GM21529 (cell line): ENCODE data around the gene MCM3AP.
"Not testable (repeated sequence)": the region's sequence is repeated elsewhere in the genome, so short reads cannot be mapped to it uniquely, and the experiment has no call there.

ENCODE experiments used
- ATAC-seq: cut with Tn5 transposase; IDR thresholded peaks from one replicate; pipeline ENCODE4 v1.9.1; 2021; ENCODE audit not compliant: unreplicated experiment

The MCM3AP gene

GRCh38 chr21:46207006-46207919 is 78.1 kb downstream of the MCM3AP start:
- no peak for ATAC-seq

- no peak for ATAC-seq
Measured at GRCh38 chr21:46206163-46207005, 79.0 kb downstream of the MCM3AP start.

- no peak for ATAC-seq
Measured at GRCh38 chr21:46205766-46206162, 79.6 kb downstream of the MCM3AP start.

GRCh38 chr21:46205166-46205565 is 80.2 kb downstream of the MCM3AP start:
- ATAC-seq: no peak

- ATAC-seq: no peak
Measured at GRCh38 chr21:46203203-46203600, 82.2 kb downstream of the MCM3AP start.

- no peak for ATAC-seq
Measured at GRCh38 chr21:46202592-46203202, 82.7 kb downstream of the MCM3AP start.

- ATAC-seq: not testable (repeated sequence)
Measured at GRCh38 chr21:46200877-46201803, 84.3 kb downstream of the MCM3AP start.

GRCh38 chr21:46199436-46200373 is 85.7 kb downstream of the MCM3AP start:
- ATAC-seq: no peak

GRCh38 chr21:46196733-46197132 is 88.7 kb downstream of the MCM3AP start:
- no peak for ATAC-seq

- ATAC-seq: no peak
Measured at GRCh38 chr21:46195595-46196195, 89.7 kb downstream of the MCM3AP start.

GRCh38 chr21:46194374-46195334 is 90.8 kb downstream of the MCM3AP start:
- no peak for ATAC-seq

- ATAC-seq: no peak
Measured at GRCh38 chr21:46193829-46194373, 91.5 kb downstream of the MCM3AP start.

GRCh38 chr21:46191686-46192575 is 93.5 kb downstream of the MCM3AP start:
- ATAC-seq: no peak

- no peak for ATAC-seq
Measured at GRCh38 chr21:46191257-46191685, 94.1 kb downstream of the MCM3AP start.

GRCh38 chr21:46190491-46191131 is 94.8 kb downstream of the MCM3AP start:
- no peak for ATAC-seq

GRCh38 chr21:46189959-46190490 is 95.4 kb downstream of the MCM3AP start:
- no peak for ATAC-seq
